MCF 10A (cell line): ENCODE measurements around the gene ZNF423. TPM values are rescaled to one million over a fixed set of nuclear protein-coding genes. Genes with fewer than 3 reads are reported as not detected.

Experiments
- BruUV-seq: library from RNA; stranded (reverse); fragments of 400-500 nt; replicated peaks from 2 replicates; lab custom pipeline; 2021; lab: Mats Ljungman, UMichigan
- CTCF ChIA-PET: fragments of 300-600 bp; sonication (Branson Sonifier 250); formaldehyde crosslinking; extraction: SDS; loops from one replicate; lab custom pipeline; 2021; ENCODE audit warnings: antibody characterized with exemption, inconsistent platforms; lab: Yijun Ruan, JAX
- POLR2A ChIA-PET: fragments of 300-600, 350-650 bp; sonication (Branson Sonifier 250); formaldehyde crosslinking; extraction: SDS; loops from one replicate; lab custom pipeline; 2020; ENCODE audit warnings: antibody characterized with exemption, inconsistent platforms; lab: Yijun Ruan, JAX
- DNase-seq: peaks from one replicate; pipeline ENCODE4 v3.0.0-alpha.2; 2018; ENCODE audit not compliant: unreplicated experiment
- H3K27ac Mint-ChIP-seq: one replicate; pipeline ENCODE4 v1.8.0; 2022; ENCODE audit warnings: mild to moderate bottlenecking, low read depth, mixed read lengths; ENCODE audit not compliant: unreplicated experiment
- H3K27me3 Mint-ChIP-seq: one replicate; pipeline ENCODE4 v1.8.0; 2022; ENCODE audit warnings: mixed read lengths; ENCODE audit not compliant: insufficient read depth, unreplicated experiment
- H3K36me3 Mint-ChIP-seq: one replicate; pipeline ENCODE4 v1.8.0; 2022; ENCODE audit warnings: mild to moderate bottlenecking, moderate library complexity, mixed read lengths; ENCODE audit not compliant: insufficient read depth, unreplicated experiment
- H3K4me1 Mint-ChIP-seq: one replicate; pipeline ENCODE4 v1.8.0; 2022; ENCODE audit warnings: mixed read lengths; ENCODE audit not compliant: insufficient read depth, unreplicated experiment
- H3K4me3 Mint-ChIP-seq: one replicate; pipeline ENCODE4 v1.8.0; 2022; ENCODE audit warnings: mild to moderate bottlenecking, moderate library complexity, mixed read lengths; ENCODE audit not compliant: unreplicated experiment
- H3K9me3 Mint-ChIP-seq: one replicate; pipeline ENCODE4 v1.8.0; 2022; ENCODE audit warnings: mixed read lengths; ENCODE audit not compliant: unreplicated experiment
- intact Hi-C: fragments of 100-400 bp; cut with micrococcal nuclease; formaldehyde crosslinking; loops from 2 replicates; pipeline ENCODE4 v1.14.1; 2022
- total RNA-seq: library from RNA; stranded (reverse); gene quantifications from 2 replicates; pipeline ENCODE4 v1.2.3, GENCODE V29; 2022
- TF ChIP-seq, protein P1 (sequence below): fragments of 200-600 bp; IDR thresholded peaks from one replicate; pipeline ENCODE4 v1.8.0; 2022; ENCODE audit warnings: antibody characterized with exemption, mild to moderate bottlenecking; ENCODE audit not compliant: unreplicated experiment

The ZNF423 gene
- total RNA-seq, 1 experiment from 2014 or later = not detected

DNA sequence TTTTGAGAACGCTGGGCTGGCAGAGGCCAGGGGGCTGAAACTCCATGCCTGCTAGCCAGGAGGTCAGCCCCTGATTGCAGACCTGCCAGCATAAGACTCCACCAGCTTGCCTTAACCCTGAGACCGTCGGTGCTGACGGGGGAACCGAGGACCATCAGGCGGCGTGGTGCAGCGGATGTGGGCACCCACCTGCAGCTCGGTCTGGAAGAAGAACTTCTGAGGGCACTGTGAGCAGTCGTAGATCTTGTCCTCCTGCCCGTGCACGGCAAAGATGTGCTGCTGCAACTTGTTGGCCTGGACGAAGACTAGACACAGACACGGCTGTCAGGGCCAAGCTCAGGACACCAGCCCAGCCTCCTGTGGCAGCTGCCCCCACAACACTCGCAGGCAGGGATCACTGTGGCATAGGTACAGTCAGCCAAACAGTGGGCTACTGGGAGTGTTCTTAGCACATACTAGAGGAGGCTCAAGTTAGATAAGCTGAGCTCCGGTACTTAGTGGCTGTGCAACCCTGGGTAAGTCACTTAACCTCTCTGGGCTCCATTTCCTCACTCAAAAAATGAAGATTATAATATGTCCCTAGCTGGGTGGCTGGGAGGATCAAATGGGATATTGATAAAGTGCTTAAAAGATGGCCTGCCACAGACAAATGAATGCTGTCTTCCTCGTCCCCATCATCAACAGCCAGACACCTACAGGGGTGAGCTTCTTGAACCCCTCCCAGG, 332.3 kb downstream of the ZNF423 start:
- Mint-ChIP-seq H3K27me3 (peaks cover 35% of the 10 kb centered on the region), H3K9me3 (no peaks in the 10 kb centered on the region), H3K27ac (no peak overlapping the region), H3K36me3 (no peaks in the 10 kb centered on the region), H3K4me1 (no peaks in the 10 kb centered on the region), H3K4me3 (no peak overlapping the region)
- CTCF ChIA-PET = interaction anchor here (0.8 to 1.3 kb wide), 2 partner anchors 12 to 16 kb away, joined by 3 read pairs; no protein-coding TSS in a partner anchor
- POLR2A ChIA-PET = no interaction called here
- intact Hi-C loops = no loop called here
- DNase-seq = no peak
- BruUV-seq = no TSS peak
- TF ChIP-seq, protein P1, sequence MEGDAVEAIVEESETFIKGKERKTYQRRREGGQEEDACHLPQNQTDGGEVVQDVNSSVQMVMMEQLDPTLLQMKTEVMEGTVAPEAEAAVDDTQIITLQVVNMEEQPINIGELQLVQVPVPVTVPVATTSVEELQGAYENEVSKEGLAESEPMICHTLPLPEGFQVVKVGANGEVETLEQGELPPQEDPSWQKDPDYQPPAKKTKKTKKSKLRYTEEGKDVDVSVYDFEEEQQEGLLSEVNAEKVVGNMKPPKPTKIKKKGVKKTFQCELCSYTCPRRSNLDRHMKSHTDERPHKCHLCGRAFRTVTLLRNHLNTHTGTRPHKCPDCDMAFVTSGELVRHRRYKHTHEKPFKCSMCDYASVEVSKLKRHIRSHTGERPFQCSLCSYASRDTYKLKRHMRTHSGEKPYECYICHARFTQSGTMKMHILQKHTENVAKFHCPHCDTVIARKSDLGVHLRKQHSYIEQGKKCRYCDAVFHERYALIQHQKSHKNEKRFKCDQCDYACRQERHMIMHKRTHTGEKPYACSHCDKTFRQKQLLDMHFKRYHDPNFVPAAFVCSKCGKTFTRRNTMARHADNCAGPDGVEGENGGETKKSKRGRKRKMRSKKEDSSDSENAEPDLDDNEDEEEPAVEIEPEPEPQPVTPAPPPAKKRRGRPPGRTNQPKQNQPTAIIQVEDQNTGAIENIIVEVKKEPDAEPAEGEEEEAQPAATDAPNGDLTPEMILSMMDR = no peak

DNA sequence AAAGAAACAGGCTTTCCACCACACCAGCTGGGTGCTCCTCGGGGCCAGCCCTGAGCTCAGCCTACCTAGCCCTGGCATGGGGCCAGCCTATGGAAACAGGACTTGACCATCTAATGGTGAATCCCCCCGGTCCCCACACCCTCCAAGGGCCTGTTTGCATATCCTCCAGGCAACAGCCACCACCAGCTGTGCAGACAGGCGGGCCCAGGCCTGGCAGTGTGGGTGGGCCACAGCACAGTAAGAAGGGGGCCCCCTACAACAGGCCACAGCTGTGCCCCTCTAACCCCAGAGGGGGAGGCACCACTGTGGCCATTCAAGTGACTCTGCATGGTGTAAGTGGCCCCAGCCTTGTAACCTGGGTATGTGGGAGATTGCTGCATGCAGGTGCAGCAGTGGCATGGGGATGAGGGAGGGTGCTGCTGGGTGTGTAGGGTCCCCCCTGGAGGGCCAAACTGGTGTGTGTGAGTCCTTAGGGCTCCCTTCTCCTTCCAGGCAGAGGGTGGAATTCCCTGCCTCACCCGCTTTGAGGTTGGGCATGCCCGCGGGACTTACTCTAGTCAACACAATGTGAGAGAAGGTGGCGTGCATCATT, 334.1 kb downstream of the ZNF423 start:
- CTCF ChIA-PET = interaction anchor here (0.8 to 1.6 kb wide), 3 partner anchors 31 to 835 kb away, joined by 3 to 5 read pairs (median 4); no protein-coding TSS in a partner anchor
- no peak overlapping the region for H3K27ac Mint-ChIP-seq

DNA sequence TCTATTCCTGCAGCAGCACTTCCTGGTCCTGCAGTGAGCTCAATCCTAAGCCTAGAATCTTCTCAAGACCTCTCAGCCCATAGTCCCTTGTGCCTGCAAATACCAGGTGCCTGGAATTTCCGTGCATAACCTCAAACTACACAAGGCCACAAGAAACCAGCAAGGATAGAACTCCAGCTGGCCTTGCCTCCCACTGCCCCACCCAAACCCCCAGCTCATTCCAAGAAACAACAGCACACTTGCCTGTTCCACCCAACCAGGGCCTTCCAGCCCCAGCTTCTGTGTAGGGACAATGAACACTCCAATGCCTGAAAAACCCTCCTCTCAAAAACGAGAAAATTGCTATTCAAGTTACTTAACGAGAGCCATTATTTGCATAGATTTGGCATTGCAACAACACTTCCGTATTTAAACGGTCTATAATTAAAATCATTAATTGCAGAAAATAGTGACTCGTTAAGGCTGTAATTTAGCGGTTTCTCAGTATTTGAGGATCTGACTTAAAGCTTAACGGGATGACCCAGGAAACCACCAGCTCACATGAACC, 335.3 kb downstream of the ZNF423 start:
- H3K9me3 Mint-ChIP-seq = no peaks in the 10 kb centered on the region
- H3K4me3 Mint-ChIP-seq = no peak overlapping the region
- no peak for DNase-seq
- POLR2A ChIA-PET = interaction anchor here (1.2 kb wide), 1 partner anchor 145 kb away, joined by 3 read pairs; no protein-coding TSS in a partner anchor
- no peak overlapping the region for H3K27ac Mint-ChIP-seq
- H3K36me3 Mint-ChIP-seq = no peaks in the 10 kb centered on the region
- H3K27me3 Mint-ChIP-seq = peaks cover 38% of the 10 kb centered on the region
- intact Hi-C loops = no loop called here
- CTCF ChIA-PET = interaction anchor here (1.3 to 1.6 kb wide), 2 partner anchors 28 to 833 kb away, joined by 3 to 5 read pairs; no protein-coding TSS in a partner anchor
- TF ChIP-seq, protein P1 = no peak
- H3K4me1 Mint-ChIP-seq = no peaks in the 10 kb centered on the region
- no TSS peak for BruUV-seq

More for the DNA sequence above, 334.1 kb downstream of the ZNF423 start:
- Mint-ChIP-seq H3K27me3 (peaks cover 32% of the 10 kb centered on the region), H3K4me1 (no peaks in the 10 kb centered on the region), H3K36me3 (no peaks in the 10 kb centered on the region), H3K9me3 (no peaks in the 10 kb centered on the region), H3K4me3 (no peak overlapping the region)
- DNase-seq = no peak
- intact Hi-C loops = no loop called here
- no TSS peak for BruUV-seq
- POLR2A ChIA-PET = no interaction called here
- TF ChIP-seq, protein P1 = no peak

DNA sequence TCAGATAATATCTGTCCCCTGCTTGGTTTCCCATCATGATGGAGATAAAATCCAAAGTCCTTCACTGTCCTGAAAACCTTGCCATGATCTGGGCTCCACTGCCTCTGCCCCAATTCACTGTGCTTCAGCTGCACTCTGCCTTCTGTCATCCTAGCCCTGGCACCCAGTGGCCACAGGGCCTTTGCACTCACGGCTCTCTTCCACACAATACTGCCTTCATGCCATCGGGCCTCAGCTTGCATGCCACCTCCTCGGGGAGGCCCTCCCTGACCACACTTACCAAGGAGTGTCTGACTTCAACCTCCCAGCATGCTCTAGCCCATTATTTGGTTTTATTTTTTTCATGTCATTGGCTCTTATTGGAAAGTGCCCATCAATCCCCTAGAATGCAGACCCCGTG, 336.2 kb downstream of the ZNF423 start:
- TF ChIP-seq, protein P1 = no peak
- Mint-ChIP-seq H3K27ac (no peak overlapping the region), H3K4me1 (no peaks in the 10 kb centered on the region), H3K4me3 (no peak overlapping the region), H3K9me3 (no peaks in the 10 kb centered on the region), H3K27me3 (peaks cover 38% of the 10 kb centered on the region), H3K36me3 (no peaks in the 10 kb centered on the region)
- intact Hi-C loops = no loop called here
- BruUV-seq = no TSS peak
- ChIA-PET POLR2A (no interaction called here), CTCF (interaction anchor here (1.3 kb wide), 1 partner anchor 27 kb away, joined by 3 read pairs; no protein-coding TSS in a partner anchor)
- DNase-seq = no peak
